Central memory CD4-positive, alpha-beta T cell (primary cell): ENCODE measurements around the gene TDP1.
"Not testable (repeated sequence)": the region's sequence is repeated elsewhere in the genome, so short reads cannot be mapped to it uniquely, and the experiment has no call there.

ENCODE experiments used
- DNase-seq: peaks from one replicate; pipeline ENCODE4 v3.0.0; 2022

TDP1 gene

GRCh38 chr14:89990623-89991275 is 35.0 kb downstream of the TDP1 start:
- no peak for DNase-seq

DNA sequence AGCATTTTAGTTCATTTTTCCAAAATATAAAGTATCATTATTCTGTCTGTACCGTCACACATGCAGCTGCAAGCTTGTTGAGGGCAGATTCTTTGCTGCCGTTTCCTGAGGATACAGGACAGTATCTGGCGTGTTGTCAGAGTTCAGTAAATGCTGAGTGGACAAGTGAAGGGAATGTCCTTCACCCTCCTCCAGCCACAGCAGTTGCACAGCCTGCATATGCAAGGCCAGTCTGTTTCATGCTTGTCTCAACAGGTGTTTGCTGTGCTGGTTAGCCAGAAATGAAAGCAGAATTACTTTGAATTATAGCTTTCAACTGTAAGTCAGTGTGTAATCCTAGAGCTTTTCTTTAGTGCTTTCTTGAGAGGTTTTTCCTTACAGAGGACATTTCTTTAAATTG is 36.5 kb downstream of the TDP1 start:
- no peak for DNase-seq

- DNase-seq: no peak
Measured at GRCh38 chr14:89996963-89997362, 41.2 kb downstream of the TDP1 start.

GRCh38 chr14:90000935-90001334 is 45.2 kb downstream of the TDP1 start:
- no peak for DNase-seq

DNA sequence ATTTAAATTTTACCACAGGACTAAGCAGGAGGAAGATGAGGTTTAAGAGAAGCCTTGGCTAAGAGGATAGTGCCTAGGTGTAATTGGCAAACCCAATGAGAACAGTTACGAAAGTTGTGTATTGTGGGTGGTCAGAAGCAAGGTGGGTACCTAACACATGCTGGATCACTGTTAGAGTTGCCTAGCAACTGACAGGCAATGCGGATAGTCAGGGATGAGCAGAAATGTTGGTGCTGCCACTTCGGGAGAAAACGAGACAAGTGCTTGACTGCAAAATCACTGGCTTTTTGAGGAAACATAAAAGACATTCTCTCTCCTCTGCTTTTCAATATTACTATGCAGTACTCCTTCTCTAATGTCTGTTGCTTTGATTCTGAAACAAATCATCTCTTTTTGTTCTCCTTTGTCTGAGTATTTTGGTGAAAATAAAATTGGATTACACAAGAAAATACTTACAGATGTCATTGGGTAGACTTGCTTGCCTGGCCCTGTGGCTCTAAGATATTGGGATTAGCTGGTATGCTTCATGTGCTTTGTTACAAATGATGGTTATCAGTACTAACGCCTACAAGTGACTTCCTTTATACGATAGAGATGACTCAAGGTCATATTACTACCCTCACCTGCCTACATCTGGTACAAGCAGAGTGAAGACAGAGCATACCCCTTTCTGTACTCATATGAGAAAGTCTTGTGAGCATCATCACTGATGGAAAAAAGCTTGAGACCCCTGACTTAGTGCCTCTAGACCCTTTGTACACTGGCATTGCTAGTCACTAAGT is 48.0 kb downstream of the TDP1 start:
- no peak for DNase-seq

DNA sequence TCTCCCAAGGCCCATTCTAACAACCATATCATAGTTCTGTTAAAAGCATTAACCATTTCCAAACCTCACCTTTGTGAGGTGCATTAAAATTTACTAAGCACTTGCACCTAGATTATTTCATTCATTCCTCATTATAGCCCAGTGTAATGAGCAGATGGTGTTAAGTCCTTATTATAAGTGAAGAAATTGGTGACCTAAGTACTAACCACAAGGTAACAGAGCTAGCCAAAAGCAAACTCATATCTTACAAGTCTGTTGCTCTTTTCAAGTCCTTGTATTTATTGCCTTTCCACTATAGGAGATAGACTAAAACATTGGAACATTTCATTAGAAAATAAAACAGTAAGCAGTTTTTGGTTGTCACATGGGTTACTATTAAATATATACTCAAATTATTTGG is 49.7 kb downstream of the TDP1 start:
- DNase-seq: no peak

- DNase-seq: no peak
Measured at GRCh38 chr14:90005939-90006530, 50.3 kb downstream of the TDP1 start.

DNA sequence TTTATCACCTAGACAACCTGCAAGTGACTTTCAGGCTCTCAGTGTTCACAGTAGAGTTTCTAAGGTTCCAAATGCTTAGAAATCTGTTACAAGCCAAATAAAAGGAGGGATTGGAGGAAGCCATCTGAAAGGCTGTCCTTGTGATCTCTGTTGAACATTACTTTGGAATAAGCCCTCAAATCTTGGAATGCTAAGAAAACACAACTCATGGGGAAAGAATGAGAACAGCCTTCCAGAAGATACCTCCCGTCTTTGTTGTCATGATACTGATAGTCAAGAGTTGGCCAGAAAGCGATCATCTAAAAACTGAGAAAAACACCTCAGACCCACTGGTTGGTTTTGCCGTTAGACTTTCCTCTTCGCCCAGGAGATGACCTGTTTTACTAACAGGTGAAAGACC is 61.6 kb downstream of the TDP1 start:
- DNase-seq: no peak

DNA sequence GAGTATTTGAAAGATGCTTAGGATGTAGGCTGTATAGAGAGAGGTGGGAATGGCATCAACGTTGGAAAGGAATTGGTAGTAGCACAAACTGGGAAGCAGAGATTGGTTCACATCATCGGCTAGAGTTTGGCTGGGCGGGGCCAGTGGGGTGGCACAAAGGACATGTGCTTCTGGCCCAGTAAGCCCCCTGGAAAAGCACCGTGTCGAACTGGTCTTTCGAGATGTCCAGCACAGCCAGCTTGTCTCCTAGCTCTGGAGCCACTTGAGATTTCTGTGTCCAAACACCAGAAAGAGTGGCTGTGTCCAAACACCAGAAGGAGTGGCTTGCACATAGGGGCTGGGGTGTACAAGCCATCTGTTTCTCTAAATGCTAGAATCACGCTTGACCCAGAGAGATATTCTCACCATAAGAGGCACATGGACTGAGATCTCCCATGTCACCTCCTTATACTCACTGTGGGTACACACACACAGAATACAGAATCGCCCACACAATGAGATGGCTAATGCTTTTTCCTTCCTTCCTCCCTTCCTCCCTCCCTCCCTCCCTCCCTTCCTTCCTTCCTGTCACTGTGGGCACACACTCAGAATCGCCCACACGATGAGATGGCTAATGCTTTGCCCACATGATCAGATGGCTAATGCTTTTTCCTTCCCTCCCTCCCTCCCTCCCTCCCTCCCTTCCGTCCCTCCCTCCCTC is 64.2 kb downstream of the TDP1 start:
- no peak for DNase-seq

- DNase-seq: no peak
Measured at GRCh38 chr14:90023176-90023896, 67.6 kb downstream of the TDP1 start.

- no peak for DNase-seq
Measured at GRCh38 chr14:90024910-90025309, 69.2 kb downstream of the TDP1 start.

- DNase-seq: not testable (repeated sequence)
Measured at GRCh38 chr14:90026608-90027007, 70.9 kb downstream of the TDP1 start.

DNA sequence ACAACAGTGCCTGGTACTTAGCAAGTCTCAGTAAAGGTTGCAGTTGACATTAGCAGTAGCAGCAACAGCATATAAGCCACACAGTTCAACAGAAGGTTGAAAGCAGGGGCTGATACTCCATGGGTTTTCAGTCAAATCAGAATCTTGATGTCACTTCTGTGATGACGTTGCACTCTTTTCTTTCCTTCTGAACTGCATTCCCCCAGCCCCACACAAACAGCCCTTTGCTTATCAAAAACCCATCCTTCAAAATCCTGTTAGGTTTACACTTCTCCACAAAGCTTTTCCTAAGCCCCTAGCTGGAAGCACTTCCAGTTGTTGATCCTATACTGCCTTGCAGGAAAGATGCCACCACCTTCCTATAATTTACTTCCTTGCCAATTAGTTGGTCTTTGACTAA is 72.1 kb downstream of the TDP1 start:
- no peak for DNase-seq

DNA sequence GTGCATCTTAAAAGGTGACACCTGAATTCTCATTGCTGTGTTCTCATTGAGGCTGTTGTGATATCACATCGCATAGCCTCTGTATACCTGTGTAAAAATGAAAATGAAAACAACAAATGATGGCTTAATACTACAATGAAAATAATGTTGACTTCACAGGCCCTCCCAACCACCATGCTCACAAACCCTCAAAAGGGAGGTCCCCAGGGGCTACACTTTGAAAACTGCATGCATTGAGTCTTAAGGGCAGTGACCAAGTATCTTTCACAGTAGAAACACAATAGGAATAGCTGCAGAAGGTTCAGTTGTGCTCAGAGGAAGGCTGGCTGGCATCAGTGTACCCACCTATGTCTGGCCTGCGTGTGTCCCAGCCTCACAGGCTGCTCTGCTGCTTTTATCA is 78.4 kb downstream of the TDP1 start:
- no peak for DNase-seq

GRCh38 chr14:90034835-90035525 is 79.3 kb downstream of the TDP1 start:
- no peak for DNase-seq

GRCh38 chr14:90039253-90040010 is 83.7 kb downstream of the TDP1 start:
- DNase-seq: no peak

- no peak for DNase-seq
Measured at GRCh38 chr14:90040411-90040810, 84.7 kb downstream of the TDP1 start.

GRCh38 chr14:90042496-90043252 is 86.9 kb downstream of the TDP1 start:
- DNase-seq: no peak

GRCh38 chr14:90045616-90046015 is 89.9 kb downstream of the TDP1 start:
- DNase-seq: no peak

DNA sequence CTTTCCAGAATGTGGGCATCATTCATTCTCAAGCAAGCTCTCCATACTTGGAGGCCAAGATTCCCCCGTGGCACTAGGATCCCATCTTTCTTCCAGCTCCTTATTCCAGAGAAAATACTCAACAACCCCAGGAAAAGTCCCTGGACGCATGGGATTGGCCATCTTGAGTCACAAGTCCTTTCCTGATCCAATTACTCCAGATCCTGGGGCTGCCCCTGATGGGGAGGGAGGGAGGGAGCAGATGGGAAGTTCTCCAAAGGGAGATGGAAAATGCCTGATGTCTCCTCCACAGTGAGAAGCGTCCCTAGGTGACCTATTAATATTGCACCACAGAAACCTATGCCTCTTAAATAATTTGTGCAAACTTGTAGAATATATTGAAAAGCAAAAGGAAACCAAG is 93.7 kb downstream of the TDP1 start:
- no peak for DNase-seq

DNA sequence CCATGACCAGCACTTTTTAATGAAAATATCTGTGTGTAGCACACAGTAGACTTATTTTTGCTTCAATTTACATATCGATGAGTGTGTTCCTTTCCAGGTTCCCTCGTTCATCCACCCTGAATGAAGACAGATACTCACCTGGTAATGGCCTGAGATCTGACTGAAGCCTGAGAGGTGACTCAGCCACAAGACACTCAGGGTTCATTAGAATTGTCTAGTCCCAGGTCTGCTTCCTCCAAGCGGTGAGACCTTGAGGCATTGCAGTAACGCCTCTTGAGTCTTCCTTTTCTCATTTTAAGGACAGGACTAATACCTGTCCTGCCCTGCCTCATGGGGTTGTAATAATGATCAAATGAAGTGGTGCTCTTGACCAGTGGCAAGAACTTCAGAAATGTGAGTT is 94.5 kb downstream of the TDP1 start:
- no peak for DNase-seq
